Neuronal stem cell (in vitro differentiated cells): ENCODE results near the gene ZSWIM4.
"Not testable (repeated sequence)": the region's sequence is repeated elsewhere in the genome, so short reads cannot be mapped to it uniquely, and the experiment has no call there.

Experiments used
- DNase-seq: peaks from one replicate; pipeline ENCODE4 v3.0.0-alpha.2; 2013; ENCODE audit warnings: low spot score
- H2AFZ ChIP-seq: one replicate; pipeline ENCODE4 v1.6.1; 2013; ENCODE audit warnings: mild to moderate bottlenecking, low read length, inconsistent platforms
- H2AK5ac ChIP-seq: 2 replicates; pipeline ENCODE4 v1.6.1; 2013; ENCODE audit warnings: low read depth, mild to moderate bottlenecking, inconsistent platforms, low read length, moderate library complexity, mixed read lengths
- H2BK120ac ChIP-seq: 2 replicates; pipeline ENCODE4 v1.6.1; 2013; ENCODE audit warnings: low read depth, mild to moderate bottlenecking, inconsistent platforms, low read length, moderate library complexity, mixed read lengths
- H2BK12ac ChIP-seq: one replicate; pipeline ENCODE4 v1.6.1; 2013; ENCODE audit warnings: low read length, inconsistent platforms
- H2BK15ac ChIP-seq: 2 replicates; pipeline ENCODE4 v1.6.1; 2013; ENCODE audit warnings: mild to moderate bottlenecking, low read length, inconsistent platforms, mixed read lengths
- H2BK5ac ChIP-seq: one replicate; pipeline ENCODE4 v1.6.1; 2013; ENCODE audit warnings: inconsistent platforms, mild to moderate bottlenecking, low read length, moderate library complexity
- H3K14ac ChIP-seq: one replicate; pipeline ENCODE4 v1.6.1; 2013; ENCODE audit warnings: low read length, inconsistent platforms
- H3K18ac ChIP-seq: 2 replicates; pipeline ENCODE4 v1.6.1; 2013; ENCODE audit warnings: low read length, inconsistent platforms
- H3K23ac ChIP-seq: 2 replicates; pipeline ENCODE4 v1.6.1; 2013; ENCODE audit warnings: low read depth, mild to moderate bottlenecking, mixed read lengths, low read length, inconsistent platforms; ENCODE audit not compliant: poor library complexity
- H3K27ac ChIP-seq: replicated peaks from 3 replicates; pipeline ENCODE4 v1.5.1; 2013; ENCODE audit warnings: low read length, inconsistent platforms
- H3K27me3 ChIP-seq, 3 experiments: 2 replicates each; pipeline ENCODE4 v1.6.1; 2013; ENCODE audit warnings: low read length in 3 of 3, mild to moderate bottlenecking in 2 of 3, inconsistent platforms in 1 of 3, low read depth in 1 of 3, mixed read lengths in 1 of 3, moderate library complexity in 1 of 3; ENCODE audit not compliant: control insufficient read depth in 3 of 3, insufficient read depth in 3 of 3
- H3K36me3 ChIP-seq, 2 donors: replicated peaks in 1 of 2; 2 replicates each; pipeline ENCODE4 v1.6.1; 2013; ENCODE audit warnings: low read length in 2 of 2; ENCODE audit not compliant: control insufficient read depth in 2 of 2, insufficient read depth in 2 of 2
- H3K4ac ChIP-seq: 2 replicates; pipeline ENCODE4 v1.6.1; 2013; ENCODE audit warnings: inconsistent platforms, mild to moderate bottlenecking, low read length, moderate library complexity
- H3K4me1 ChIP-seq, 2 donors: 1 replicate in 1 of 2; 2 replicates in 1 of 2; pipeline ENCODE4 v1.6.1; 2013; ENCODE audit warnings: low read length in 2 of 2, low read depth in 1 of 2; ENCODE audit not compliant: control insufficient read depth in 2 of 2, insufficient read depth in 1 of 2
- H3K4me2 ChIP-seq: one replicate; pipeline ENCODE4 v1.6.1; 2013; ENCODE audit warnings: mild to moderate bottlenecking, low read length, inconsistent platforms; ENCODE audit not compliant: insufficient read depth, poor library complexity, severe bottlenecking
- H3K4me3 ChIP-seq, 2 donors: 2 replicates each; pipeline ENCODE4 v1.5.1; 2013; ENCODE audit warnings: low read length in 2 of 2, mild to moderate bottlenecking in 2 of 2, inconsistent platforms in 1 of 2, moderate library complexity in 1 of 2
- H3K79me1 ChIP-seq: one replicate; pipeline ENCODE4 v1.6.1; 2013; ENCODE audit warnings: low read depth, mild to moderate bottlenecking, inconsistent platforms, low read length, moderate library complexity
- H3K9ac ChIP-seq: one replicate; pipeline ENCODE4 v1.6.1; 2013; ENCODE audit warnings: mild to moderate bottlenecking, low read depth, low read length, inconsistent platforms; ENCODE audit not compliant: poor library complexity
- H3K9me3 ChIP-seq, 2 donors: replicated peaks in 1 of 2; 2 replicates each; pipeline versions ENCODE3 to v1.6.1; 2013; ENCODE audit warnings: low read length in 2 of 2, mild to moderate bottlenecking in 2 of 2, inconsistent platforms in 1 of 2, low read depth in 1 of 2, mixed read lengths in 1 of 2, moderate library complexity in 1 of 2; ENCODE audit not compliant: control insufficient read depth in 2 of 2, insufficient read depth in 1 of 2
- H4K8ac ChIP-seq: one replicate; pipeline ENCODE4 v1.6.1; 2013; ENCODE audit warnings: low read depth, mild to moderate bottlenecking, inconsistent platforms, low read length, moderate library complexity
- H4K91ac ChIP-seq: one replicate; pipeline ENCODE4 v1.6.1; 2013; ENCODE audit warnings: low read length, low read depth, mild to moderate bottlenecking, inconsistent platforms; ENCODE audit not compliant: poor library complexity
- WGBS, 2 donors: extraction: QIAGEN DNeasy Blood & Tissue Kit; methylation state at CpG; one replicate each; pipeline ENCODE4 v1.1.7; 2013; ENCODE audit warnings: missing lambda C conversion rate in 2 of 2, mixed read lengths in 1 of 2; ENCODE audit not compliant: insufficient read length in 2 of 2, insufficient replicate concordance in 1 of 2; ENCODE audit errors: extremely low coverage in 2 of 2; 5-methylcytosine and 5-hydroxymethylcytosine counted together

Gene ZSWIM4

DNA sequence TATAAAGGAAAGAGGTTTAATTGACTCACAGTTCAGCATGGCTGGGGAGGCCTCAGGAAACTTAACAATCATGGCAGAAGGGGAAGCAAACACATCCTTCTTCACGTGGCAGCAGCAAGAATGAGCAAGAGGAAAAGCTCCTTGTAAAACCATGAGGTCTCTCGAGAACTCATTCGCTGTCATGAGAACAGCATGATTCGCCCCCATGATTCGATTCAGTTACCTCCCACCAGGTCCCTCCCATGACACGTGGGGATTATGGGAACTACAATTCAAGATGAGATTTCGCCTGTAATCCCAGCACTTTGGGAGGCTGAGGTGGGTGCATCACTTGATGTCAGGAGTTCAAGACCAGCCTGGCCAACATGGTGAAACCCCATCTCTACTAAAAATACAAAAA, 41.6 kb upstream of the ZSWIM4 start:
- not testable (repeated sequence) for H3K4me1 ChIP-seq, H3K79me1 ChIP-seq, H2AK5ac ChIP-seq, H3K18ac ChIP-seq, H3K27me3 ChIP-seq, H4K8ac ChIP-seq, H2AFZ ChIP-seq, H3K27ac ChIP-seq, H2BK5ac ChIP-seq, H3K9me3 ChIP-seq, H2BK12ac ChIP-seq, H2BK15ac ChIP-seq, H4K91ac ChIP-seq, H2BK120ac ChIP-seq, H3K4me2 ChIP-seq, H3K9ac ChIP-seq, H3K23ac ChIP-seq, H3K14ac ChIP-seq, H3K4me3 ChIP-seq, H3K4ac ChIP-seq, DNase-seq
- peaks cover 31 to 69% of the 10 kb centered on the region in 2 donors for H3K36me3 ChIP-seq
- no CpG with 5 or more reads among the region's 7 CpGs for WGBS, 2 donors

DNA sequence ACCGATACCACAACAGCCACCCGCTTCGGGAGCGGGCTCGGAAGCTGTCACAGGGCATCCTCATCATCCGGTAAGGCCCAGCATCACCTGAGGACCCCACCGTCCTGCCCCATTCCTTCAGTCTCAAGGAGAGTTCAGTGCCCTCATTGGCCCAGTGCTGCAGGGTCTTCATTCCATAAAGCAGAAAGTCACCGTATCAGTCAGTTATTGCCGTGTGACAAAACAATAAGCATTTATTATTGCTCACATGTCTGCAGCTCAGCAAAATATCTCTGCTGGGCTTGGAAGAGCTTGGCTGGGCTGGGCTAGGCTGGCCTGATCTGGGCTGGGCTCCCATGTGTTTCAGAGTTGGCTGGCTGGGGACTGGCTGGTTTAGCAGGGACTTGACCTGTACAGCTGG, 39.0 kb upstream of the ZSWIM4 start:
- Histone ChIP-seq H2BK12ac (no peak overlapping the region), H2BK5ac (no peak overlapping the region), H4K8ac (no peak overlapping the region), H3K4ac (no peak overlapping the region), H3K18ac (no peak overlapping the region), H3K27ac (no peak overlapping the region), H3K27me3 (no peaks in the 10 kb centered on the region), H3K4me3 (peak overlapping the region in 1 of 2 donors; percentile 30), H3K4me1 (no peaks in the 10 kb centered on the region), H3K79me1 (peaks cover 4% of the 10 kb centered on the region), H3K9me3 (no peaks in the 10 kb centered on the region), H3K9ac (no peak overlapping the region), H4K91ac (no peak overlapping the region), H3K14ac (no peak overlapping the region), H2AK5ac (no peak overlapping the region), H2AFZ (no peak overlapping the region), H3K36me3 (peaks cover 45 to 90% of the 10 kb centered on the region in 2 donors), H3K4me2 (no peak overlapping the region), H3K23ac (no peak overlapping the region), H2BK15ac (no peak overlapping the region), H2BK120ac (no peak overlapping the region)
- no CpG with 5 or more reads among the region's 9 CpGs for WGBS, 2 donors
- DNase-seq = no peak

DNA sequence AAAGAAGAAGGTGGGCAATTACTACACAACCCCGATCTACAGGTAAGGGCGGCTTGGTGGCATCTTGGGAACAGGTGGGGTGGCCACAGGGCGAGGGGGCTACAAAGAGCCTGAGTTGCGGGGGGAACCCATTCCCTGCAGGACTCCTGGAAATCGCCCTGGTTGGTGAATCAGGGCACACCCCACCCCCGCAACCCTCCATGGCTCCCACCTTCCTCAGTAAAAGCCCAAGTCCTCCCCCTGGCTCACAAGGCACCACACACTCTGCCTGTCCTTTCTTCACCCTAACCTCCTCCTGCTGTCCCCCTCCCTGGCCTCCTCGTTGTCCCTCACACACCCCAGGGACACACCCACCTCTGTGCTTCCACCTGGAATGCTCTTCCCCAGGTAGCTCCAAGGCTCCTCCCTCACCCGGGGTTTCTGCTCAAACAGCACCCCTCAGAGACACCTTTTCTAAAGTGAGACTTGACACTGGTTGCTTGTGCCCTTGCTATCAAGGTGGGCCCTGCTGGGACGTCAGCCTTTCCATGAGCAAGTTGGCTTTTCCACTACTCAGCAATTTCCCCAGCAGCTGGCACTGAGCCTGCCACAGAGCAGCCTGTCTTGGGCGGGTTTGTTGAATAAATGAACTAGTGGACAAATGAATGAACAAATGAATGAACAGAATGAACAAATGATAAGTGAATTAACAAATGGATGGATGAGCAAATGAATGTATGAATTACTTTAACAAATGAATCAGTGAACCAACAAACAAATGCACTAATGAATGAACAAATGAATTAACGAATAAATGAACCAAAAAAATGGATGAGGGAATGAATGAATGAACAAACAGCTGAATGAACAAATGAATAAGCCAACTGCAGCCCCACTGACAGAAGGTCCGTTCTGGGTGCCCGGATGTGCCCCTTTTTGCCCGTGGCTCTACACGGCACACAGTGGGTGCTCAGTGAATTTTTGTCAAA, 37.2 kb upstream of the ZSWIM4 start:
- no peak overlapping the region for H4K8ac ChIP-seq
- H3K36me3 ChIP-seq = peaks cover 48 to 93% of the 10 kb centered on the region in 2 donors
- no peak overlapping the region for H3K9ac ChIP-seq
- no peak overlapping the region for H3K27ac ChIP-seq
- no peak overlapping the region for H2AFZ ChIP-seq
- H3K23ac ChIP-seq = no peak overlapping the region
- no peak overlapping the region for H4K91ac ChIP-seq
- H2BK5ac ChIP-seq = no peak overlapping the region
- H3K9me3 ChIP-seq = no peaks in the 10 kb centered on the region
- H3K79me1 ChIP-seq = peaks cover 7% of the 10 kb centered on the region
- DNase-seq = no peak
- no CpG with 5 or more reads among the region's 15 CpGs for WGBS, 2 donors
- no peak overlapping the region for H2BK15ac ChIP-seq
- H3K4me3 ChIP-seq = no peak overlapping the region
- H2BK12ac ChIP-seq = no peak overlapping the region
- no peak overlapping the region for H3K14ac ChIP-seq
- no peak overlapping the region for H3K4ac ChIP-seq
- H3K18ac ChIP-seq = no peak overlapping the region
- H3K4me1 ChIP-seq = no peaks in the 10 kb centered on the region
- H2BK120ac ChIP-seq = no peak overlapping the region
- H3K4me2 ChIP-seq = no peak overlapping the region
- H2AK5ac ChIP-seq = no peak overlapping the region
- H3K27me3 ChIP-seq = no peaks in the 10 kb centered on the region

DNA sequence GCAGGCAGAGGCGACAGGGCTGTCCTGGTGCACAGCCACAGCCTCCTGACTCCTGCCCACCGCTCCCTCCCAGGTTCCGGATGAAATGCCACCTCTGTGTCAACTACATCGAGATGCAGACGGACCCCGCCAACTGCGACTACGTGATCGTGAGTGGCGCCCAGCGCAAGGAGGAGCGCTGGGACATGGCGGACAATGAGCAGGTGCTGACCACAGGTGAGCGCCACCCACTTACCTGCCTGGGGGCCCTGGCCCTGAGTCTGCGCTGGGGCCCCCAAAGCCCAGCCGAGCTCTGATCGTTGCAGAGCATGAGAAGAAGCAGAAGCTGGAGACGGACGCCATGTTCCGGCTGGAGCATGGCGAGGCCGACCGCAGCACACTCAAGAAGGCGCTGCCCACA, 36.4 kb upstream of the ZSWIM4 start:
- Histone ChIP-seq H3K18ac (no peak overlapping the region), H3K4me1 (no peaks in the 10 kb centered on the region), H3K9me3 (peaks cover 0 to 4% of the 10 kb centered on the region in 2 donors), H3K9ac (no peak overlapping the region), H3K79me1 (peaks cover 7% of the 10 kb centered on the region), H2BK15ac (no peak overlapping the region), H2BK120ac (no peak overlapping the region), H3K23ac (peak overlapping the region; percentile 89), H4K91ac (no peak overlapping the region), H2AK5ac (no peak overlapping the region), H3K14ac (no peak overlapping the region), H3K4me3 (no peak overlapping the region), H3K27me3 (no peaks in the 10 kb centered on the region), H3K4me2 (no peak overlapping the region), H2AFZ (no peak overlapping the region), H3K27ac (no peak overlapping the region), H2BK12ac (no peak overlapping the region), H3K36me3 (peaks cover 49 to 95% of the 10 kb centered on the region in 2 donors), H2BK5ac (no peak overlapping the region), H3K4ac (no peak overlapping the region), H4K8ac (no peak overlapping the region)
- DNase-seq = no peak
- no CpG with 5 or more reads among the region's 24 CpGs for WGBS, 2 donors
